Measurements from ENCODE around the gene GLG1.

The GLG1 gene

DNA sequence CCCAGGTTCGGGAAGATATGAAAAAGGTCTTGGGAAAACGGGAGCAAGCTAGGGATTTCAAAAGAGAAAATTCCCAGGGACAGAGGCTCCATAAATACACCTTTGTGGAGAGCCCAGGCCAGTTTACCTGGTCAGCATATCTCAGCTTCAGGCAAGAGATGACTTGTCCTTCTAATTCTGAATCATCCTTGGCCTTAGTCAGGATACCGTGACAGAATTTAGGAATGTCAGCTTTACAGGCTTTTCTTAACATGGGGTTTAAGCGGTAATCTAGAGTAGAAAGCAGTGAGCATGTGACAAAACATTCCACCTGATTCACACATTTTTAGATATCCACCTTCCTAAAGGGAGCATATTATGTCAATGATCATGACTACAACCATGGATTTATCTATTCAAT lies 144.6 kb downstream of the GLG1 start:
- H3K4me2 ChIP-seq (ENCODE audit: low read length), result no peak overlapping the region
- H3K27ac ChIP-seq (ENCODE audit: low read depth, low read length), result no peak overlapping the region
- no peaks in the 10 kb centered on the region for H3K79me2 ChIP-seq (ENCODE audit: control insufficient read depth, low read length)
- H3F3A ChIP-seq (ENCODE audit: control insufficient read depth, insufficient read depth), result no peaks in the 10 kb centered on the region
- TF ChIP-seq, protein P1, sequence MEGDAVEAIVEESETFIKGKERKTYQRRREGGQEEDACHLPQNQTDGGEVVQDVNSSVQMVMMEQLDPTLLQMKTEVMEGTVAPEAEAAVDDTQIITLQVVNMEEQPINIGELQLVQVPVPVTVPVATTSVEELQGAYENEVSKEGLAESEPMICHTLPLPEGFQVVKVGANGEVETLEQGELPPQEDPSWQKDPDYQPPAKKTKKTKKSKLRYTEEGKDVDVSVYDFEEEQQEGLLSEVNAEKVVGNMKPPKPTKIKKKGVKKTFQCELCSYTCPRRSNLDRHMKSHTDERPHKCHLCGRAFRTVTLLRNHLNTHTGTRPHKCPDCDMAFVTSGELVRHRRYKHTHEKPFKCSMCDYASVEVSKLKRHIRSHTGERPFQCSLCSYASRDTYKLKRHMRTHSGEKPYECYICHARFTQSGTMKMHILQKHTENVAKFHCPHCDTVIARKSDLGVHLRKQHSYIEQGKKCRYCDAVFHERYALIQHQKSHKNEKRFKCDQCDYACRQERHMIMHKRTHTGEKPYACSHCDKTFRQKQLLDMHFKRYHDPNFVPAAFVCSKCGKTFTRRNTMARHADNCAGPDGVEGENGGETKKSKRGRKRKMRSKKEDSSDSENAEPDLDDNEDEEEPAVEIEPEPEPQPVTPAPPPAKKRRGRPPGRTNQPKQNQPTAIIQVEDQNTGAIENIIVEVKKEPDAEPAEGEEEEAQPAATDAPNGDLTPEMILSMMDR (IDR thresholded peaks at IDR 0.05; ENCODE audit: low read depth, low read length, poor library complexity, severe bottlenecking), result no peak
- TF ChIP-seq EZH2phosphoT487 (IDR thresholded peaks at IDR 0.05; ENCODE audit: borderline replicate concordance, low read length), result no peak
- no peaks in the 10 kb centered on the region for H3K9me2 ChIP-seq (replicated peaks; ENCODE audit: control insufficient read depth, low read length)
- H3K36me3 ChIP-seq (ENCODE audit: control insufficient read depth, low read length), result peaks cover 56% of the 10 kb centered on the region
- H3K4me1 ChIP-seq (ENCODE audit: control insufficient read depth, low read length), result peaks cover 7% of the 10 kb centered on the region
- no peak overlapping the region for H3K4me3 ChIP-seq (ENCODE audit: low read length)
- no peaks in the 10 kb centered on the region for H3K27me3 ChIP-seq (ENCODE audit: control insufficient read depth, low read length)
- no peaks in the 10 kb centered on the region for H4K20me1 ChIP-seq (ENCODE audit: control insufficient read depth, insufficient read depth, low read depth, low read length)
- H3K9me3 ChIP-seq (ENCODE audit: control insufficient read depth, insufficient read depth, low read length), result no peaks in the 10 kb centered on the region

DNA sequence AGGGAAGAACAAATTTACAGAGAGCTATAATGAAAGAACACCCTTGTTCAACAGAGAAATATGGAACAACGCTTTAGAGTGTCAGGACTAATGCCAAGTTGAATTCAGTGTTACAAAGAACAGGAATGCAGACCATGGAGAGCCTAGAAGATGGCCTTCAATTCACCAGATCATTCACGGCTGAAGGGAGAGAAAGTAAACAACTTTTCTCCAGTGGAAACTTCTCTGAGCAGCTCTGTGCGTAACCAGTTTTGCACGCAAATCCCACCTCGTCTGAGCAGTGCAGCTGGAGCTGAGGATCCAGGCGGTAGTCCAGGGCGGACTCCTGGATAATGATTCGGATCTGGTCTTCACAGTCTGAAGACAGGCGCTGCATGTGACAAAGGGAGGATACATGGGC lies 145.1 kb downstream of the GLG1 start:
- peaks cover 51% of the 10 kb centered on the region for H3K36me3 ChIP-seq (ENCODE audit: control insufficient read depth, low read length)
- H3F3A ChIP-seq (ENCODE audit: control insufficient read depth, insufficient read depth), result no peaks in the 10 kb centered on the region
- no peaks in the 10 kb centered on the region for H3K9me2 ChIP-seq (replicated peaks; ENCODE audit: control insufficient read depth, low read length)
- H4K20me1 ChIP-seq (ENCODE audit: control insufficient read depth, insufficient read depth, low read depth, low read length), result no peaks in the 10 kb centered on the region
- peaks cover 7% of the 10 kb centered on the region for H3K4me1 ChIP-seq (ENCODE audit: control insufficient read depth, low read length)
- TF ChIP-seq, protein P1 (IDR thresholded peaks at IDR 0.05; ENCODE audit: low read depth, low read length, poor library complexity, severe bottlenecking), result no peak
- no peak for TF ChIP-seq EZH2phosphoT487 (IDR thresholded peaks at IDR 0.05; ENCODE audit: borderline replicate concordance, low read length)
- no peak overlapping the region for H3K4me3 ChIP-seq (ENCODE audit: low read length)
- H3K9me3 ChIP-seq (ENCODE audit: control insufficient read depth, insufficient read depth, low read length), result no peaks in the 10 kb centered on the region
- no peak overlapping the region for H3K4me2 ChIP-seq (ENCODE audit: low read length)
- no peak overlapping the region for H3K27ac ChIP-seq (ENCODE audit: low read depth, low read length)
- no peaks in the 10 kb centered on the region for H3K79me2 ChIP-seq (ENCODE audit: control insufficient read depth, low read length)
- no peaks in the 10 kb centered on the region for H3K27me3 ChIP-seq (ENCODE audit: control insufficient read depth, low read length)

DNA sequence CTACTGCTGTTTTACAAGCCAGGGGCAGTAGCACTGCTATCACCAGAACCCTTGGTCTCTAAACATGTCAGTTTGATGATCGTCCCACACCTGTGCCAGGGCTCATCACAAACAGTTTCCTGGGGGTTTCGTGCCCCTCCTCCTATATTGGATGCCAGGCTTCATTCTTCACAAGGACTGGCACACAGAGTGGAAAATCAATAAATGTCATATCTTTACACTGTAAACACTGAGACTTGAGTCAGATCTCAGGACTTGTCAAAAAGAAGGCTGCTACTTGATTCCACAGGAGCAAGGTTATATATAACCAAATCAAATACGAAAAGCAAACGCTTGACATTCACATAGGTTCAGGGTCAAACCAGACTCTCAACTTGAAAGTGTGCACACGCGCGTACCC lies 146.4 kb downstream of the GLG1 start:
- no peaks in the 10 kb centered on the region for H3K9me2 ChIP-seq (replicated peaks; ENCODE audit: control insufficient read depth, low read length)
- H3K9me3 ChIP-seq (ENCODE audit: control insufficient read depth, insufficient read depth, low read length), result no peaks in the 10 kb centered on the region
- H3K27me3 ChIP-seq (ENCODE audit: control insufficient read depth, low read length), result no peaks in the 10 kb centered on the region
- H4K20me1 ChIP-seq (ENCODE audit: control insufficient read depth, insufficient read depth, low read depth, low read length), result no peaks in the 10 kb centered on the region
- peaks cover 51% of the 10 kb centered on the region for H3K36me3 ChIP-seq (ENCODE audit: control insufficient read depth, low read length)
- no peak overlapping the region for H3K4me2 ChIP-seq (ENCODE audit: low read length)
- no peak overlapping the region for H3K27ac ChIP-seq (ENCODE audit: low read depth, low read length)
- H3F3A ChIP-seq (ENCODE audit: control insufficient read depth, insufficient read depth), result no peaks in the 10 kb centered on the region
- H3K4me3 ChIP-seq (ENCODE audit: low read length), result no peak overlapping the region
- TF ChIP-seq, protein P1 (IDR thresholded peaks at IDR 0.05; ENCODE audit: low read depth, low read length, poor library complexity, severe bottlenecking), result no peak
- TF ChIP-seq EZH2phosphoT487 (IDR thresholded peaks at IDR 0.05; ENCODE audit: borderline replicate concordance, low read length), result no peak
- peaks cover 7% of the 10 kb centered on the region for H3K4me1 ChIP-seq (ENCODE audit: control insufficient read depth, low read length)
- H3K79me2 ChIP-seq (ENCODE audit: control insufficient read depth, low read length), result no peaks in the 10 kb centered on the region

GRCh38 chr16:74456290-74456625 lies 150.7 kb downstream of the GLG1 start:
- TF ChIP-seq, protein P1 (IDR thresholded peaks at IDR 0.05; ENCODE audit: low read depth, low read length, poor library complexity, severe bottlenecking), result no peak
- no peak for TF ChIP-seq EZH2phosphoT487 (IDR thresholded peaks at IDR 0.05; ENCODE audit: borderline replicate concordance, low read length)
- H3F3A ChIP-seq (ENCODE audit: control insufficient read depth, insufficient read depth), result no peaks in the 10 kb centered on the region
- no peaks in the 10 kb centered on the region for H3K9me3 ChIP-seq (ENCODE audit: control insufficient read depth, insufficient read depth, low read length)
- H3K9me2 ChIP-seq (replicated peaks; ENCODE audit: control insufficient read depth, low read length), result no peaks in the 10 kb centered on the region
- no peaks in the 10 kb centered on the region for H3K79me2 ChIP-seq (ENCODE audit: control insufficient read depth, low read length)
- H3K36me3 ChIP-seq (ENCODE audit: control insufficient read depth, low read length), result peaks cover 32% of the 10 kb centered on the region
- no peak overlapping the region for H3K4me3 ChIP-seq (ENCODE audit: low read length)
- no peak overlapping the region for H3K4me2 ChIP-seq (ENCODE audit: low read length)
- H3K27me3 ChIP-seq (ENCODE audit: control insufficient read depth, low read length), result no peaks in the 10 kb centered on the region
- no peaks in the 10 kb centered on the region for H4K20me1 ChIP-seq (ENCODE audit: control insufficient read depth, insufficient read depth, low read depth, low read length)
- peaks cover 17% of the 10 kb centered on the region for H3K4me1 ChIP-seq (ENCODE audit: control insufficient read depth, low read length)
- H3K27ac ChIP-seq (ENCODE audit: low read depth, low read length), result no peak overlapping the region

Data from DOHH2 (cell line).